IPS-11a (cell line): ENCODE data around the gene DDX19B.
"Not testable (repeated sequence)": the region's sequence is repeated elsewhere in the genome, so short reads cannot be mapped to it uniquely, and the experiment has no call there.

Experiments used
- H3K4me3 ChIP-seq: one replicate; pipeline ENCODE4 v1.5.1; 2013; ENCODE audit warnings: low read depth, low read length, control low read depth

The DDX19B gene

GRCh38 chr16:70348991-70349390, 50.0 kb downstream of the DDX19B start:
- H3K4me3 ChIP-seq: no peak overlapping the region

- no peak overlapping the region for H3K4me3 ChIP-seq
Observed at GRCh38 chr16:70349783-70350182, 50.8 kb downstream of the DDX19B start.

DNA sequence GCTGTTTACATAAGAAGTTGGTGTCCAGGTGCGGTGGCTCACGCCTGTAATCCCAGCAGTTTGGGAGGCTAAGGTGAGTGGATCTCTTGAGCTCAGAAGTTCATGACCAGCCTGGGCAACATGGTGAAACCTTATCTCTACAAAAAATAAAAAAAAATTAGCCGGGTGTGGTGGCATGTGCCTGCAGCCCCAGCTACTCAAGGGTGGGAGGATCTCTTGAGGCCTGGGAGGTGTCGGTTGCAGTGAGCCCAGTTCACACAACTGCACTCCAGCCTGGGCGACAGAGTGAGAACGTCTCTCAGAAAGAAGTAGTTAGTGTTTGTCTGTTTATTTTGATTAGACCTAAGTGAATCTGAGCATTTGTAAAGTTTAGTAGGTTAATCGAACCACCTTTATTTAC, 60.6 kb downstream of the DDX19B start:
- no peak overlapping the region for H3K4me3 ChIP-seq

GRCh38 chr16:70364399-70364798, 65.4 kb downstream of the DDX19B start:
- H3K4me3 ChIP-seq: no peak overlapping the region

DNA sequence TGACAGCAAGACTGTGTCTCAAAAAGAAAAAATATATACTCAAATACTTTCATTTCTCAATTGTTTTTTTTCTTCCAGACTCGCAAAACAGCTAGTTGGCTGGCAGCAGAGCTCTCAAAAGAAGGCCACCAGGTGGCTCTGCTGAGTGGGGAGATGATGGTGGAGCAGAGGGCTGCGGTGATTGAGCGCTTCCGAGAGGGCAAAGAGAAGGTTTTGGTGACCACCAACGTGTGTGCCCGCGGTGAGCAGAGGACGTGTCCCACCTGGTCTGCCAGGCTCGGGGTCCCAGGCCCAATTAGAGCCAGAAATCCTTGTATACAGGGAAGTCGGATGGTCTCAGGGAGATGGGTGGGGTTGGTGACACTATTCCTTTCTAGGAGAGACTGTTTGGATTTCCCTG, 71.2 kb downstream of the DDX19B start:
- H3K4me3 ChIP-seq: not testable (repeated sequence)

DNA sequence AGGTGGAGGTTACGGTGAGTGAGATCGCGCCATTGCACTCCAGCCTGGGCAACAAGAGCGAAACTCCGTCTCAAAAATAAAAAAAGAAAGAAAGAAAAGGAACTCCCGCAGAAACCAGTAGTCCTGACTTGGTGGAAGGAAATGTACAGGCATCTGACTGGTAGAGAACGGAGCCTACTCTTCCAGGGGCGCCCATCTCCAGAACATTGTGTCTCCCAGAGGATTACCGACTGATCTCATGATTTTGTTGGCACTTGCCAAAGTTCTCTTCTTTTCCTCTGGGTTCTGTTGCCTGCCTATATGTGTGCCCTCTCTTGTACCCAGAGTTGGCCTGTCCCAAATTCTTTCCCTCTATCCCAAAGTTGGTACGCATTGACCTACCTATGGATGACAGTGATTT, 71.9 kb downstream of the DDX19B start:
- H3K4me3 ChIP-seq: no peak overlapping the region

DNA sequence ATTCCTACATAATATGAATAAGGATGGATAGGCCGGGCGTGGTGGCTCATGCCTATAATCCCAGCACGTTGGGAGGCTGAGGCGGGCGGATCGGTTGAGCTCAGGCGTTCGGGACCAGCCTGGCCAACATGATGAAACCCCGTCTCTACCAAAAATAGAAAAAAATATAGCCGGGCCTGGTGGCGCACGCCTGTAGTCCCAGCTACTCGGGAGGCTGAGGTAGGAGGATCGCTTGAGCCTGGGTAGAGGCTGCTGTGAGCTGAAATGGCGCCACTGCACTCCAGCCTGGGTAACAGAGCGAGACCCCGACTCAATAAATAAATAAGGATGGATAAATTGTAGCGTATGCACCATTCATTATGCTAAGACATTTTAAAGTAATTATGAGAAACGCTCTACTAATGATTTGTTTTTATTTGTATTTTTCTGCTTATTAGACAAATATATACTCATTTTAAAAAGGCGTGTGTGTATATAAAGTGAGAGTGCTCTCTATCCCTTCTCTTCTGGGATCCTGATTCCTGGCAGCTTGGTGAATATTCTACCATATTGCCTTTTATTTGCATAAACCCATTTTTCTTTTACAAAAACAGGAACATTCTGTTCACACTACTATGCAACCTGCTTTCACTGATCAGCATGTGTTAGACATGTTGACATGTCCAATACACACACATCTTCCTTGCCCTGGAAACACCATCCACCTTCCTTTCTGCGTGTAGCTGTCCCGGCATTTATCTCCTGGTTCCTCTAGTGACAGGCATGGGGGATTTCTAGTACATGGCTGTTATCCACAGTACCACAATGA, 74.1 kb downstream of the DDX19B start:
- no peak overlapping the region for H3K4me3 ChIP-seq

GRCh38 chr16:70374213-70374612, 75.2 kb downstream of the DDX19B start:
- no peak overlapping the region for H3K4me3 ChIP-seq

- no peak overlapping the region for H3K4me3 ChIP-seq
Observed at GRCh38 chr16:70375636-70376611, 76.9 kb downstream of the DDX19B start.

GRCh38 chr16:70377782-70378181, 78.8 kb downstream of the DDX19B start:
- no peak overlapping the region for H3K4me3 ChIP-seq

- no peak overlapping the region for H3K4me3 ChIP-seq
Observed at GRCh38 chr16:70378869-70379493, 80.0 kb downstream of the DDX19B start.

GRCh38 chr16:70380248-70380918, 81.4 kb downstream of the DDX19B start:
- H3K4me3 ChIP-seq: peak overlapping the region; percentile 70

GRCh38 chr16:70380919-70381603, 82.1 kb downstream of the DDX19B start:
- peak overlapping the region; percentile 70 for H3K4me3 ChIP-seq

- peak overlapping the region; percentile 35 for H3K4me3 ChIP-seq
Observed at GRCh38 chr16:70381604-70382342, 82.8 kb downstream of the DDX19B start.

- no peak overlapping the region for H3K4me3 ChIP-seq
Observed at GRCh38 chr16:70383421-70383960, 84.5 kb downstream of the DDX19B start.
